Measurements from ENCODE around the gene ZNF804B. TPM values are rescaled to one million over a fixed set of nuclear protein-coding genes. Genes with fewer than 3 reads are reported as not detected.

Gene ZNF804B
- total RNA-seq, 2 experiments from 2014 or later = not detected

DNA sequence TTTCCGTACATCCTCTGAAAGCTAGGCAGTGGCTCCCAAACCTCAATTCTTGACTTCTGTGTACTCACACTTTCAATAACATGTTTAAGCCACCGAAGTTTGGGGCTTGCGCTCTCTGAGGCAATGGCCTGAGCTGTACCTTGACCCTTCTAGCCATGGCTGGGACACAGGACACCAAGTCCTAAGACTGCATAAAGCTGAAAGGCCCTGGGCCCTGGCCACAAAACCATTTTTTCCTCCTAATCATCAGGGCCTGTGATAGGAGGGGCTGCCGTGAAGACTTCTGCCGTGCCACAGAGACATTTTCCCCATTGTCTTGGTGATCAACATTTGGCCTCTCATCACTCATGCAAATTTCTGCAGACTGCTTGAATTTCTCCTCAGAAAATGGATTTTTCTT, 252.5 kb downstream of the ZNF804B start:
- Mint-ChIP-seq H3K4me1 (ENCODE audit: low read depth) (no peaks in the 10 kb centered on the region), H3K27ac (no peak overlapping the region), H3K4me3 (no peak overlapping the region), H3K27me3 (ENCODE audit: low read depth) (no peaks in the 10 kb centered on the region), H3K9me3 (ENCODE audit: insufficient read depth) (peaks cover 6% of the 10 kb centered on the region), H3K36me3 (ENCODE audit: low read depth) (no peaks in the 10 kb centered on the region)
- ATAC-seq (no peak), DNase-seq (no peak)
- POLR2A ChIA-PET = no interaction called here
- CTCF ChIA-PET = no interaction called here

DNA sequence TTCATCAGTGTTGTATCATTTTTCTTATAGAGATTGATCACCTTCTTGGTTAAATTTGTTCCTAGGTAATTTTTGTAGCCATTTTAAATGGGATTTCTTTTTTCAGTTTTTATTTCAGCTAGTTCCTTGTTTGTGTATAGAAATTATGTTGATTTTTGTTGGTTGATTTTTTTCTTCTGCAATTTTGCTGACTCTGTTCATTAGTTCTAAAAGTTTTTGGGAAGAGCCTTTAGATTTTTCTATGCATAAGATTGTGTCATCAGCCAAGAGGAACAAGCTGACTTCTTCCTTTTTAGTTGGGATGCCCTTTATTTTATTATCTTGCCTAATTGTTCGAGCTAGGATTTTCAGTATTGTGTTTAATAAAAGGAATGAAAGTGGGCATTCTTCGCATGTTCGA, 258.2 kb downstream of the ZNF804B start:
- no peak overlapping the region for H3K27ac Mint-ChIP-seq
- no peak overlapping the region for H3K4me3 Mint-ChIP-seq
- ChIA-PET CTCF (no interaction called here), POLR2A (no interaction called here)
- no peaks in the 10 kb centered on the region for H3K4me1 Mint-ChIP-seq (ENCODE audit: low read depth)
- peaks cover 6% of the 10 kb centered on the region for H3K9me3 Mint-ChIP-seq (ENCODE audit: insufficient read depth)
- DNase-seq (no peak), ATAC-seq (no peak)
- peaks cover 3% of the 10 kb centered on the region for H3K27me3 Mint-ChIP-seq (ENCODE audit: low read depth)
- H3K36me3 Mint-ChIP-seq (ENCODE audit: low read depth) = no peaks in the 10 kb centered on the region

DNA sequence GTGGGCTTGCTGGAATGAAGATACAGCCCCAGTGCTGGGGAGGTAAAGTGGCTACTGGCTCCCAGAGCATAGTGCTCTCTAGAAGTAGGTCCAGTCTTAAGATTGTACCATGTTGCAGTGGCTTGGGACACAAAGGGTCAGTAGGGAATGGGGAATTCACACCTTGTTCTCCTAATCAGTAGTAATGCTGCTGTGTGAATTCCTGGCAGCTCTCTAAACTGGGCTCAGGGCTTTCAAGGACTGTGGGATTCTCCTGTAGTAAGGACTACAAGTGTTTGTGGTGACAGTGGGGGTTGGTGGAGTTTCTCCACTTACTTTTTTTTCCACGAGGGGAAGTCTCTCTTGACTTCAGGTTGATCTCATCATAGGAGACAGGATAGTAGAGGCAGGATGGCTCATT, 262.2 kb downstream of the ZNF804B start:
- no peaks in the 10 kb centered on the region for H3K36me3 Mint-ChIP-seq (ENCODE audit: low read depth)
- peaks cover 3% of the 10 kb centered on the region for H3K27me3 Mint-ChIP-seq (ENCODE audit: low read depth)
- no peak for DNase-seq
- no peaks in the 10 kb centered on the region for H3K9me3 Mint-ChIP-seq (ENCODE audit: insufficient read depth)
- no peaks in the 10 kb centered on the region for H3K4me1 Mint-ChIP-seq (ENCODE audit: low read depth)
- POLR2A ChIA-PET = no interaction called here
- no peak overlapping the region for H3K27ac Mint-ChIP-seq
- CTCF ChIA-PET = no interaction called here
- no peak for ATAC-seq
- H3K4me3 Mint-ChIP-seq = no peak overlapping the region

DNA sequence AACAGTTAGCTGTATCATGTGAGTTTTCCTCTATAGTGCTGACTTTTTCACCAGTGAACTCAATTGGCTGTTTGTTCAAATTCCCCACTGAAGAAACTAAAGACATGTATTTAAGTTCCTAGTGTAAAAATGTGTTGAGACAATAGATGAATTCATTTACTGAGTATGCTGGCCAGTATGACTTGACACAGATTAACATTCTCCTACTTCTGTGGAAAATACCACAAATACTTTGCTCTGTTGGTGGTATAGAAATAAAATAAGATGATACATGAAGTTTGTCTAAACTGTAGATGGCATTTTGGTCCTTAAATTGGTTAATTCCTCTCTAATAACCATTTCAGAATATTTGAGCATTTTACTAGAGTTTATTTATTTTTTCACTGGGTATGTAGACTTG, 263.7 kb downstream of the ZNF804B start:
- Mint-ChIP-seq H3K9me3 (ENCODE audit: insufficient read depth) (no peaks in the 10 kb centered on the region), H3K4me1 (ENCODE audit: low read depth) (no peaks in the 10 kb centered on the region)
- POLR2A ChIA-PET = no interaction called here

DNA sequence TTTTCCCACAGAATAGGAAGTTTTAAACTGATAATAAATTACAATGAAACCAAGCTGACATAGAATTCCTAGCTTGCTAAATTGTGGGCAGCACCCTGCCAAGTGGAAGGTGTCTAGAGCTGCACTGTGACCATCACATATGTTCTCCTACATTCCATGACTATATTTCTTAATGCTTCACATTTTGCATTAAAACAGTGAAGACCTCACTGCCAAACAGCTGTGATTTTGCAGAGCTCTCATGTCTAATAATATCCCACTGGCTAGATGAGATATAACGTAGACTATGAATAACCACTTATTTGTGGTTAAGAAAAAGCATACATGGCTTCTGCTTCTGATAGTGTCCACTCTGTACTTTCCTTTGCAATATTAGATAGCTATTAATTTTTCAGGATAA, 264.4 kb downstream of the ZNF804B start:
- ChIA-PET CTCF (no interaction called here), POLR2A (no interaction called here)
- Mint-ChIP-seq H3K4me1 (ENCODE audit: low read depth) (no peaks in the 10 kb centered on the region), H3K36me3 (ENCODE audit: low read depth) (no peaks in the 10 kb centered on the region), H3K27me3 (ENCODE audit: low read depth) (no peaks in the 10 kb centered on the region), H3K9me3 (ENCODE audit: insufficient read depth) (no peaks in the 10 kb centered on the region), H3K4me3 (no peak overlapping the region), H3K27ac (no peak overlapping the region)
- no peak for DNase-seq
- ATAC-seq = no peak

More for the DNA sequence above, 263.7 kb downstream of the ZNF804B start:
- CTCF ChIA-PET = no interaction called here
- H3K27ac Mint-ChIP-seq = no peak overlapping the region
- H3K36me3 Mint-ChIP-seq (ENCODE audit: low read depth) = no peaks in the 10 kb centered on the region
- H3K27me3 Mint-ChIP-seq (ENCODE audit: low read depth) = no peaks in the 10 kb centered on the region
- H3K4me3 Mint-ChIP-seq = no peak overlapping the region
- DNase-seq = no peak
- ATAC-seq = no peak

DNA sequence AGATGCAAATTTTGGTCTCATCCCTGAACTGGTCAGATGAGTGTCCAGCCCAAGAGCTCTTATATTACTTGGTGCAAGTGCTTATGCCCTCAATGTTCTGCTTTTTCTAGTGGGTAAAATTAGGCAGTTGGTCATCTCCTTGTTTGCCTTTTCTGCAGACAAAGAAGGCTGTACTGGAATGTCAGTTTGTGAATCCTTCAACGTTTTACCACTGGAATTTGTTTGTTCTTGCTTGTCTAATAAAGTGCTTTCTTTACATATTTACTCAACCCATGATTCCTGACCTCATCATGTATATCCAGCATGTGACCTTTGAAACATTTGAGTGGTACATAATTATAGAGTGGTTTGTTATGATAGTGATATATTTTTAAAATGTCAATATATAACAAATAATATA, 268.3 kb downstream of the ZNF804B start:
- Mint-ChIP-seq H3K4me1 (ENCODE audit: low read depth) (no peaks in the 10 kb centered on the region), H3K27me3 (ENCODE audit: low read depth) (no peaks in the 10 kb centered on the region), H3K36me3 (ENCODE audit: low read depth) (no peaks in the 10 kb centered on the region), H3K4me3 (no peak overlapping the region), H3K27ac (no peak overlapping the region), H3K9me3 (ENCODE audit: insufficient read depth) (no peaks in the 10 kb centered on the region)
- ChIA-PET POLR2A (no interaction called here), CTCF (no interaction called here)
- ATAC-seq (no peak), DNase-seq (no peak)

DNA sequence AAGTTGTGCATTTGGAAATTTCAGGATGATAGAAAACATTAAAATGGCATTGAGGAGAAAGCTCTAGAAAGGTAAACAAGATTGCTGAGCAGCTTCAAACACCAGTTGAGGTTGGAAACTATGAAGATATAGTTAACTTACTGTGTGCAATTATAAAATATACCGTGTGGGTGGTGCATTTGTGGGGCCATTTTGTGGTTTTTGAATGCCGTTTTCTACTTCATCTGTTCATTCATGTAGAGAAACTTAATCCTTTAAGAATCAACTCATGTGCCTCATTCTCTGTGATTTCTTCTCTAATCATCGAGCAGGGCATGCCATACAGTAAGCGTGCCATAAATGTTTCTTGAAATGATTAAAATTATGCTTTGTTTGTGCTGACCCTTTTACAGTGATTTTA, 268.8 kb downstream of the ZNF804B start:
- Mint-ChIP-seq H3K9me3 (ENCODE audit: insufficient read depth) (no peaks in the 10 kb centered on the region), H3K4me1 (ENCODE audit: low read depth) (no peaks in the 10 kb centered on the region), H3K27me3 (ENCODE audit: low read depth) (peaks cover 2% of the 10 kb centered on the region), H3K27ac (no peak overlapping the region), H3K4me3 (no peak overlapping the region), H3K36me3 (ENCODE audit: low read depth) (no peaks in the 10 kb centered on the region)
- ATAC-seq (no peak), DNase-seq (no peak)
- ChIA-PET POLR2A (no interaction called here), CTCF (no interaction called here)

DNA sequence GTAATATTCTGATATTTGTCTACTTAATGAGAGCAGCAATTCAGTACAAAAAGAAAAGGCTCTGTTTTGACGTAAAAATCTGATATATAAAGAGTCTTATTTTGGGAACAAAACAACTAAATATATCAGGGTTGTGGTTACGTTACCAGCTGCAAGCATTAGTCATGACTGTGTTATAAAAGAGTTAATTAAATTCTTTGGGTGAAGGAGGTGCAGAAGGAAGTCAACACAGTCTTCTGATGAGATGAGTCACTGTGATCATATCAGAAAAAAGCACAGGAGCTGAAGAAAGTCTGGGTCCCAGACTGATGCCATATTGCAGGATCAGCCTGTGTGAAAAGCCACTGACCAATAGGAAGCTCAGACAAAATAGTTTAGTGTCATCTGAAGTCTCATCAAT, 270.4 kb downstream of the ZNF804B start:
- H3K27ac Mint-ChIP-seq = no peak overlapping the region
- ChIA-PET CTCF (no interaction called here), POLR2A (no interaction called here)
- H3K4me3 Mint-ChIP-seq = no peak overlapping the region
- H3K36me3 Mint-ChIP-seq (ENCODE audit: low read depth) = no peaks in the 10 kb centered on the region
- H3K9me3 Mint-ChIP-seq (ENCODE audit: insufficient read depth) = no peaks in the 10 kb centered on the region
- H3K27me3 Mint-ChIP-seq (ENCODE audit: low read depth) = peaks cover 2% of the 10 kb centered on the region
- ATAC-seq (no peak), DNase-seq (no peak)
- H3K4me1 Mint-ChIP-seq (ENCODE audit: low read depth) = no peaks in the 10 kb centered on the region

DNA sequence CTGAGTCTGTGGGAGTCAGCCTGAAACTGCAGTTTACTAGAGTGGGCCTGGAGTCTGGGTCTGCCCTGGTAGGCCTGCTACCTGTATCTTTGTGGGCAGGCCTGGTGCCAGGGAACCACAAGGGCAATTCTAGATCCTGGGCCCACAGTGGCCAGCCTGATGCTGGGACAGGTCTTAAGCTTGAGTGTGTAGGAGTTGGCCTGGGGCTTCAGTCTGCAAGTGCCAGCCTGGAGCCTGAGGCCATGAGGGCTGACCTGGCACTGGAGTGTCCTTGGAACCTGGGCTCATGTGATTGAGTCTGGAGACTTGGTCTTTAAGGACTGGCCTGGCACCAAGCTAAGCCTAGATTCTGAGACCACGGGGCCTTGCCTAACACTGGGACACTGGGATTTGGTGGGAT, 281.7 kb downstream of the ZNF804B start:
- Mint-ChIP-seq H3K9me3 (ENCODE audit: insufficient read depth) (peaks cover 10% of the 10 kb centered on the region), H3K27ac (no peak overlapping the region), H3K4me3 (no peak overlapping the region), H3K4me1 (ENCODE audit: low read depth) (no peaks in the 10 kb centered on the region), H3K36me3 (ENCODE audit: low read depth) (no peaks in the 10 kb centered on the region), H3K27me3 (ENCODE audit: low read depth) (no peaks in the 10 kb centered on the region)
- DNase-seq = no peak
- POLR2A ChIA-PET = no interaction called here
- ATAC-seq = no peak
- CTCF ChIA-PET = no interaction called here

DNA sequence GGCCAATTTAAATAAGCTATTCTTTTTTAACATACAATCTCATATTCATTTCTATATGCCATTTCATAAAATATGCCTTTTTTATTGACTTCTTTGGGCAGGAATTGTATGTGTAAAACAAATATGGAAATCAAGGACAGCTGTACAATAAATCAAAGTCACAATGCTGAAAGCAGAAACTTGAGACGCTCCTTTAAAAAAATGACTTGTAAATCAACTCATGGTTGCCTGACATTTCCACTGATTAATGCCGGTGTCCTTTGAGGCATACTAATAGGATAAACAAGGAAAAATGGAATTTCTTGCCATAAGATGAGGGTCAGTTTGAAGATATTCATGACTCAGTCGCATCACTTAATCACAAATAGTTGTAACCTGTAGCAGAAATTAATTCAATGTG, 283.4 kb downstream of the ZNF804B start:
- Mint-ChIP-seq H3K27ac (no peak overlapping the region), H3K9me3 (ENCODE audit: insufficient read depth) (peaks cover 14% of the 10 kb centered on the region), H3K4me1 (ENCODE audit: low read depth) (no peaks in the 10 kb centered on the region), H3K36me3 (ENCODE audit: low read depth) (no peaks in the 10 kb centered on the region), H3K27me3 (ENCODE audit: low read depth) (no peaks in the 10 kb centered on the region), H3K4me3 (no peak overlapping the region)
- ChIA-PET CTCF (no interaction called here), POLR2A (no interaction called here)
- no peak for ATAC-seq
- no peak for DNase-seq

DNA sequence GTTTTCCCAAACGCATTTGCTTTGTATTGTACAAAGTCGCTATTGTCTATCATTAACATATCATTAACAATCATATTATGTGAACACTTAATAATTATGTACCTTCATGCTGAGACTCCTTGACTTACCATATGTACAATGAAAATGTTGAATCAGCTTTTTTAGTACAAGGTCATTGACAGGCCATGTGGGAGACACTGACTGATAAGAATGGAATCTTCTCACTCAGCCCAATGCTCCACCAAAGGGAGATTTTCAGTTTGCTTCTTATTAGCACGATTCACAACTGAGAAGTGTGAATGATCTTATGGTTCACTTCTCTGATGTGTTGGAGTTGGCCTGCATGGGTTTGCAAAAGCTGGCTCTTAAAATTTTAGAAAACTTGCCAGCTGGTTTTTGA, 289.5 kb downstream of the ZNF804B start:
- ChIA-PET POLR2A (no interaction called here), CTCF (no interaction called here)
- Mint-ChIP-seq H3K27ac (no peak overlapping the region), H3K27me3 (ENCODE audit: low read depth) (no peaks in the 10 kb centered on the region), H3K4me1 (ENCODE audit: low read depth) (no peaks in the 10 kb centered on the region), H3K9me3 (ENCODE audit: insufficient read depth) (peaks cover 4% of the 10 kb centered on the region), H3K36me3 (ENCODE audit: low read depth) (no peaks in the 10 kb centered on the region), H3K4me3 (no peak overlapping the region)
- DNase-seq (no peak), ATAC-seq (no peak)

DNA sequence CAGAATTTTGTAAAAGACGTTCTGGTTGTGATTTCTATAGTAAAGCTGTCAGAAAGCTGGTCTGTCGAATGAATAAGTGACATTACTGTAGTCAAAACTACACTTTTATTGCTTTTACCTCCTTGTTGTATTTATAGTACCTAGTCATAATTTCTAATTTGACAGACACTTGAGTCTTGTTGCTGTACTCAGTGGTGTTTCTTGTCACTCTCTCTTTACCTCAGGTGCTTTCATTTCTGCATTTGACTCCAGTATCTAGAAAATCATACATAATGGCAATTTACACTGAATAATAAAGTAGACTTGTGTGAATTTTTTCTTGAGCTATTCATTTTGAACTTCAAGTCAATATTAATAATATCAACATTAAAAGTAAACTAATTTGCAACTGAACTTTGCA, 293.6 kb downstream of the ZNF804B start:
- ChIA-PET CTCF (no interaction called here), POLR2A (no interaction called here)
- no peak for DNase-seq
- ATAC-seq = no peak
- no peak overlapping the region for H3K27ac Mint-ChIP-seq
- H3K4me1 Mint-ChIP-seq (ENCODE audit: low read depth) = no peaks in the 10 kb centered on the region
- no peak overlapping the region for H3K4me3 Mint-ChIP-seq
- no peaks in the 10 kb centered on the region for H3K9me3 Mint-ChIP-seq (ENCODE audit: insufficient read depth)
- H3K27me3 Mint-ChIP-seq (ENCODE audit: low read depth) = no peaks in the 10 kb centered on the region
- H3K36me3 Mint-ChIP-seq (ENCODE audit: low read depth) = no peaks in the 10 kb centered on the region

DNA sequence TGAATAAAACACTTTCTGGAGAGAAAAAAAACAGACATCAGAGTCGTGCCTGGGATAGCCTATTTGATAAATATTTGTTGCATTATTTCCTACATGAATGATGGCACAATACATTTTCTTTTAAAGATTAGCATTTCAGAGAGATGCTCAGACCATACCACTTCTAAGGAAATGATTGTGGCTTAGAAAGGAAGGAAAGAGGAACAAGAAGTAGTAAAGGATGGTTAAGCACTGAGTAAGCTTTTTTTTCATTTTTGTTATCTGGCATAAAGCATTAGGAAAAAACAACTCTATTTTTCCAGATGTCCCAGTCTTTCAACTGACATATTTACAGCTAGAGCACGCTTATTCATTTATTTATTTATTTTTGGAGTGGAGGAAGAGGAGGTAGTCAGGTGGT, 294.9 kb downstream of the ZNF804B start:
- no peak overlapping the region for H3K27ac Mint-ChIP-seq
- H3K4me3 Mint-ChIP-seq = no peak overlapping the region
- H3K4me1 Mint-ChIP-seq (ENCODE audit: low read depth) = no peaks in the 10 kb centered on the region
- DNase-seq (no peak), ATAC-seq (no peak)
- H3K36me3 Mint-ChIP-seq (ENCODE audit: low read depth) = no peaks in the 10 kb centered on the region
- ChIA-PET POLR2A (no interaction called here), CTCF (no interaction called here)
- no peaks in the 10 kb centered on the region for H3K27me3 Mint-ChIP-seq (ENCODE audit: low read depth)
- no peaks in the 10 kb centered on the region for H3K9me3 Mint-ChIP-seq (ENCODE audit: insufficient read depth)

DNA sequence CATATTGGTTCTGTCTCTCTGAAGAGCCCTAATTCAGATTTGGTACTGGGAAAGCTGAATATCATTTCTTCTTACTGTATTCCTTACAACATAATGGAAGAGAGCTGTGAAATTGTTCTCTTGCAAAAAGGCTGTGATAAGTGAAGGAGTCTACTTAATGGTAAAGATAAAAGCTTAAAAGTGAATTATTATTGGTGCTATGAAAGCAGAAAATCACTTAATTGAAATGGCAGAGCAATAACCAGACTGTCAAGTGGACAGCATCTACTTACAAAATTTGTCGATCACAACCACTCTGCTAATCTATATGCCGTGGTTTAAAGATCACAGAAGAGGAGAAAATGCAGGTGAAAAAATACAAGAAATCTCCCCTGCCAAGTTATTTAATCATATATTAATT, 300.7 kb downstream of the ZNF804B start:
- H3K36me3 Mint-ChIP-seq (ENCODE audit: low read depth) = no peaks in the 10 kb centered on the region
- H3K27ac Mint-ChIP-seq = no peak overlapping the region
- H3K4me3 Mint-ChIP-seq = no peak overlapping the region
- no peaks in the 10 kb centered on the region for H3K4me1 Mint-ChIP-seq (ENCODE audit: low read depth)
- CTCF ChIA-PET = no interaction called here
- no peaks in the 10 kb centered on the region for H3K9me3 Mint-ChIP-seq (ENCODE audit: insufficient read depth)
- no peak for ATAC-seq
- H3K27me3 Mint-ChIP-seq (ENCODE audit: low read depth) = no peaks in the 10 kb centered on the region
- no peak for DNase-seq
- POLR2A ChIA-PET = no interaction called here

All from activated CD8-positive, alpha-beta T cell treated with anti-CD3 and anti-CD28 coated beads, Interleukin-2, amount 10 ng/mL, durations not matched to agents 7 days and 5 days (primary cell).